Peyer's patch (tissue), 4 donors: Measurements from ENCODE around the gene SRGAP1. TPM values are rescaled to one million over a fixed set of nuclear protein-coding genes. Genes with fewer than 3 reads are reported as not detected.

Source experiments
- DNase-seq, 3 donors: peaks; one replicate each; pipeline ENCODE4 v3.0.0-alpha.2; 2017 to 2019
- H3K27ac ChIP-seq, 4 donors: fragments of 200-600 bp; sonication (generic); one replicate each; pipeline ENCODE4 v1.5.1; 2016 to 2019
- H3K27me3 ChIP-seq, 2 donors: fragments of 200-600 bp; sonication (generic); one replicate each; pipeline ENCODE4 v1.5.1; 2019
- H3K36me3 ChIP-seq, 3 donors: fragments of 200-600 bp; sonication (generic); one replicate each; pipeline ENCODE4 v1.5.1; 2016 to 2019
- H3K4me1 ChIP-seq, 4 donors: fragments of 200-600 bp; sonication (generic); one replicate each; pipeline ENCODE4 v1.5.1; 2016 to 2019
- H3K4me3 ChIP-seq, 4 donors: fragments of 200-600 bp; sonication (generic); 1 replicate in 3 of 4; 2 replicates in 1 of 4; pipeline ENCODE4 v1.5.1; 2016 to 2019; ENCODE audit warnings: mild to moderate bottlenecking in 1 of 4
- H3K9me3 ChIP-seq, 4 donors: fragments of 200-600 bp; sonication (generic); one replicate each; pipeline ENCODE4 v1.5.1; 2016 to 2019; ENCODE audit warnings: mild to moderate bottlenecking in 1 of 4
- POLR2A ChIP-seq, 2 donors: fragments of 450-650 bp; IDR thresholded peaks; one replicate each; pipeline ENCODE4 v1.5.1; 2017; ENCODE audit warnings: antibody characterized with exemption in 2 of 2, mild to moderate bottlenecking in 2 of 2, moderate library complexity in 2 of 2
- total RNA-seq, 4 donors: library from RNA; depleted of rRNA; stranded (reverse); fragments of >200 nt; gene quantifications; one replicate each; pipeline ENCODE4 v1.1.0, GENCODE V29; 2016
- TF ChIP-seq, protein P1 (sequence below), 6 experiments: fragments of 450-650 bp in 4 of 6; fragments of 200-600 bp in 2 of 6; sonication (generic) in 1 of 6; IDR thresholded peaks; one replicate each; pipeline ENCODE4 v1.5.1; 2017 to 2019; ENCODE audit warnings: antibody characterized with exemption in 6 of 6, mild to moderate bottlenecking in 3 of 6, moderate library complexity in 1 of 6

The SRGAP1 gene
- total RNA-seq, 4 donors from 2014 or later: 5.8 to 92.4 (median 16.4) TPM

DNA sequence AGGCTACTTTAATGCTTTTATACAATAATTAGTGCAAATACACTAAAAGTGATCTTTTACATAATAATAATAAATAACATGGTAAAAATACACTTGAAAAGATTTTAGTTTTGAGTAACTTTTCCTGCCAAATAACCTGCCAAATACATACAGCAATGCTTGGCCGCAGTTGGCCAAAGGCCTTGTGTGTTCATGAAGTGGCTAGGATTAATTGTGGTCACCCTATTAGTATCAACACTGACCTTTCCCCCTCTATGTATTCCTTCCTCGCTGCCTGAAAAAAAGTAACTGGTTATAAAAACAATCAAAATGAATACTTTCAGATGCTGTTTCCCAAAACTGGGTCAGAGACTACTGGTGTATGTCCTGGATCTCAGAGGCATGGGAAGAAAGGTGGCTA, 343.3 kb downstream of the SRGAP1 start:
- H3K9me3 ChIP-seq: no peaks in the 10 kb centered on the region
- no peaks in the 10 kb centered on the region for H3K4me1 ChIP-seq
- H3K27ac ChIP-seq: no peak overlapping the region
- H3K27me3 ChIP-seq: no peaks in the 10 kb centered on the region
- DNase-seq: no peak
- TF ChIP-seq, protein P1, sequence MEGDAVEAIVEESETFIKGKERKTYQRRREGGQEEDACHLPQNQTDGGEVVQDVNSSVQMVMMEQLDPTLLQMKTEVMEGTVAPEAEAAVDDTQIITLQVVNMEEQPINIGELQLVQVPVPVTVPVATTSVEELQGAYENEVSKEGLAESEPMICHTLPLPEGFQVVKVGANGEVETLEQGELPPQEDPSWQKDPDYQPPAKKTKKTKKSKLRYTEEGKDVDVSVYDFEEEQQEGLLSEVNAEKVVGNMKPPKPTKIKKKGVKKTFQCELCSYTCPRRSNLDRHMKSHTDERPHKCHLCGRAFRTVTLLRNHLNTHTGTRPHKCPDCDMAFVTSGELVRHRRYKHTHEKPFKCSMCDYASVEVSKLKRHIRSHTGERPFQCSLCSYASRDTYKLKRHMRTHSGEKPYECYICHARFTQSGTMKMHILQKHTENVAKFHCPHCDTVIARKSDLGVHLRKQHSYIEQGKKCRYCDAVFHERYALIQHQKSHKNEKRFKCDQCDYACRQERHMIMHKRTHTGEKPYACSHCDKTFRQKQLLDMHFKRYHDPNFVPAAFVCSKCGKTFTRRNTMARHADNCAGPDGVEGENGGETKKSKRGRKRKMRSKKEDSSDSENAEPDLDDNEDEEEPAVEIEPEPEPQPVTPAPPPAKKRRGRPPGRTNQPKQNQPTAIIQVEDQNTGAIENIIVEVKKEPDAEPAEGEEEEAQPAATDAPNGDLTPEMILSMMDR (IDR thresholded peaks at IDR 0.05): no peak
- TF ChIP-seq POLR2A (IDR thresholded peaks at IDR 0.05): no peak
- H3K4me3 ChIP-seq: no peak overlapping the region
- H3K36me3 ChIP-seq: no peaks in the 10 kb centered on the region

DNA sequence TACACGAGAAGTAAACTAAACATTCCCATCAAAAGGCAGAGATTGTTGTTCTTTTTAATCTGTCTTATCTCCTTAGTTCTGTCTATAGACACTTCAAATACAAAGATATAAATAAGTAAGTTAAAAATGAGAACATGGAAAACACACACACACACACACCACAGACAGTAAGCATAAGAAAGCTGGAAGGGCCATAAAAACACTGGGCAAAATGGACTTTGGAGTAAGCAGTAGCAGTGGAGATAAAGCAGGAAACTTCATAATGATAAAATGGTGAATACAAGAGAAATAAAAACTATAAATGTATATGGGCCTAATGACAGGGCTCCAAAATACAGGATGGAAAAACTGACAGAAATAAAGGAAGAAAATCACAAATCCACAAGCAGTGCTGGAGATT, 345.0 kb downstream of the SRGAP1 start:
- TF ChIP-seq, protein P1 (IDR thresholded peaks at IDR 0.05): no peak
- no peak for TF ChIP-seq POLR2A (IDR thresholded peaks at IDR 0.05)
- peaks cover 0 to 7% (median 0%) of the 10 kb centered on the region in 3 donors for H3K36me3 ChIP-seq
- H3K4me3 ChIP-seq: no peak overlapping the region
- no peaks in the 10 kb centered on the region for H3K9me3 ChIP-seq
- DNase-seq: no peak
- H3K27ac ChIP-seq: no peak overlapping the region
- no peaks in the 10 kb centered on the region for H3K4me1 ChIP-seq
- no peaks in the 10 kb centered on the region for H3K27me3 ChIP-seq

DNA sequence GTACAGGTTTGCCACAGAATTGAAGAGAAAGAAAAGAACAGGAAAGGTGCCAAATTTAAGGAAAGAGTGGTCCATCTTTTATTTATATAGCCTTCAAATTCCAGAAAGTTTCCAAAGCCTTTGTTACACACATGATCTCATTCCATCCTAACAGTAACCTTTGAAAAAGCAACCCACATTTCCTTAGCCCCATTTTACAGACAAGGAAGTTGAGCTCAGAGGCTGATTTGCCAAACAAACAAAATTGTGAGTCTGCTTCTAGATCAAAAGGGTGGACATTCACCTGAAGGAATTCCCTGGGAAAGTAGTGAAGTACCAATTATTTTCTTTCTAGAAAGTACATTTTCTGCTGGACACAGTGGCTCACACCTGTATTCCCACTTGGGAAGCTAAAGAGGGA, 345.6 kb downstream of the SRGAP1 start:
- H3K27me3 ChIP-seq: no peaks in the 10 kb centered on the region
- DNase-seq: no peak
- TF ChIP-seq, protein P1 (IDR thresholded peaks at IDR 0.05): no peak
- no peak for TF ChIP-seq POLR2A (IDR thresholded peaks at IDR 0.05)
- no peaks in the 10 kb centered on the region for H3K9me3 ChIP-seq
- peaks cover 0 to 7% (median 0%) of the 10 kb centered on the region in 3 donors for H3K36me3 ChIP-seq
- no peak overlapping the region for H3K27ac ChIP-seq
- H3K4me1 ChIP-seq: no peaks in the 10 kb centered on the region
- no peak overlapping the region for H3K4me3 ChIP-seq

DNA sequence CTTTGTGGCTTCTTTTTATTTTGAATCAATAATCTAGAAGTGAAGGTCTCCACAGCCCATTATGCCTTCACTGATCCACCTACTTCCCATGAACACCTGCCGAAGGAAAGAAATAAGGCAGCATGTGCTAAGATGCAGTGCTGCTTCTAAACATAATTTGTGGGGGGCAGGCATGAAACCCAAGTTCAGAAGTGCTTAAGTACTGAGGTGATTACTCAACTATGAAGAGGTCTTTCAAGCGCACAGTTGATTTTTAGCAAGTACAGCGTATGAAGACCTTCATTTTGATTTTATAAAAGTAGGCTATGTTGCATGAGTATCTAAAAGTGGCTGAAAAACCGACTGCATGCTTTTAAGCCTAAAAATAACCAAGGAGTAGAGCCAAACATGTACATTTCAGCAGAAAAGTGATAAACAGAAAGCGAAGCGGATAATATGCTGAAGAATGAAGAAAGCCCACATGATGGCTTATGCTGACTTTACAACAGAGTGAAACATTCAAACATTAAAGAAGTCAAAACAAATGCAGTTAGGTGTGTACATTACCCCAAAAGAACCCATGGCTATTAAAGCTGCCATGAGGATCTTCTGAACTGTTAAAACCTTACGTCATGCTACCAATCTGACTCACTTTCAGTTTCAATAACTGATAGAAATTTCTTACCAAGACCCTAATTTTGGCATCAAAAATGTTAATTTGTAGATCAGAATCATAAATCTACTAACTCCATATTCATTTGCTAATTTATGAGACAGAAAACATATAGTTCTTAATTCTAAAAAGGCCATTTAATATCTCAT, 348.3 kb downstream of the SRGAP1 start:
- TF ChIP-seq, protein P1 (IDR thresholded peaks at IDR 0.05): no peak
- no peak for TF ChIP-seq POLR2A (IDR thresholded peaks at IDR 0.05)
- H3K36me3 ChIP-seq: peaks cover 0 to 7% (median 0%) of the 10 kb centered on the region in 3 donors

DNA sequence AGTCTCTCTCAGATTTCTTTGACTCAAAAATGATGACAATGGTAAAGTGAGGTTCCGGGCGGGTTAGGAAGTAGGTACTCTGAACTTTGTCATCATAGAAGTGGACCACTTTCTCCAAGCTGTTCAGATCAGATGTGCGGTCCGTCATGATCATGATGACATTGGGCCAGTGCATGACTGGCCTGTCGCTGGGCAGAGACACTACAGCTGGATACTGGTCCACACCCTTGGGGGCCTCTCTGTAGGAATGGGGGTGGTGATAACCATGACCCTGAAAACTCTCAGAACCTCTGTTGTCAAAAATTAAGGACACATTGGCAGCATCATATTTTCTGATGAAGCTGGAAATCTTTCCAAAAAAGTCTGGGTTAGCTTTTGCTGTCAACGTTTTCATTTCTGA, 349.4 kb downstream of the SRGAP1 start:
- TF ChIP-seq POLR2A (IDR thresholded peaks at IDR 0.05): no peak
- TF ChIP-seq, protein P1 (IDR thresholded peaks at IDR 0.05): no peak
- H3K36me3 ChIP-seq: peaks cover 0 to 7% (median 0%) of the 10 kb centered on the region in 3 donors
- H3K4me1 ChIP-seq: no peaks in the 10 kb centered on the region
- no peaks in the 10 kb centered on the region for H3K9me3 ChIP-seq
- H3K27ac ChIP-seq: no peak overlapping the region
- H3K4me3 ChIP-seq: no peak overlapping the region
- no peaks in the 10 kb centered on the region for H3K27me3 ChIP-seq
- no peak for DNase-seq

More for the DNA sequence above, 348.3 kb downstream of the SRGAP1 start:
- no peak overlapping the region for H3K27ac ChIP-seq
- H3K4me3 ChIP-seq: no peak overlapping the region
- H3K27me3 ChIP-seq: no peaks in the 10 kb centered on the region
- H3K9me3 ChIP-seq: no peaks in the 10 kb centered on the region
- no peaks in the 10 kb centered on the region for H3K4me1 ChIP-seq
- DNase-seq: no peak
